GM12801 (cell line): ENCODE results near the gene PRDM16.

Experiments
- CTCF ChIP-seq: IDR thresholded peaks from one replicate; pipeline ENCODE4 v1.5.1; 2011; ENCODE audit warnings: control low read depth; ENCODE audit not compliant: insufficient read length; ENCODE audit errors: extremely low read depth

PRDM16 gene

GRCh38 chr1:3317456-3317855, 248.5 kb downstream of the PRDM16 start:
- no peak for TF ChIP-seq CTCF

- TF ChIP-seq CTCF, result no peak
Measured at GRCh38 chr1:3318329-3318728, 249.3 kb downstream of the PRDM16 start.

GRCh38 chr1:3319874-3320245, 250.9 kb downstream of the PRDM16 start:
- no peak for TF ChIP-seq CTCF

- TF ChIP-seq CTCF, result no peak
Measured at GRCh38 chr1:3320246-3321152, 251.5 kb downstream of the PRDM16 start.

GRCh38 chr1:3321559-3322449, 252.8 kb downstream of the PRDM16 start:
- TF ChIP-seq CTCF, result no peak

- no peak for TF ChIP-seq CTCF
Measured at GRCh38 chr1:3322450-3323020, 253.5 kb downstream of the PRDM16 start.
